ENCODE measurements around the gene MRPS5.
"Not testable (repeated sequence)": the region's sequence is repeated elsewhere in the genome, so short reads cannot be mapped to it uniquely, and the experiment has no call there.

The MRPS5 gene

GRCh38 chr2:95121407-95122196, at the start of gene MRPS5:
MRPS5 (minus strand) TSS chr2:95121808; CDS start chr2:95121791, 17 bp downstream.
- DNase-seq, result peak; percentile 76 to 85

- DNase-seq, result no peak
Observed at GRCh38 chr2:95166065-95166763, 44.6 kb upstream of the MRPS5 start.

DNA sequence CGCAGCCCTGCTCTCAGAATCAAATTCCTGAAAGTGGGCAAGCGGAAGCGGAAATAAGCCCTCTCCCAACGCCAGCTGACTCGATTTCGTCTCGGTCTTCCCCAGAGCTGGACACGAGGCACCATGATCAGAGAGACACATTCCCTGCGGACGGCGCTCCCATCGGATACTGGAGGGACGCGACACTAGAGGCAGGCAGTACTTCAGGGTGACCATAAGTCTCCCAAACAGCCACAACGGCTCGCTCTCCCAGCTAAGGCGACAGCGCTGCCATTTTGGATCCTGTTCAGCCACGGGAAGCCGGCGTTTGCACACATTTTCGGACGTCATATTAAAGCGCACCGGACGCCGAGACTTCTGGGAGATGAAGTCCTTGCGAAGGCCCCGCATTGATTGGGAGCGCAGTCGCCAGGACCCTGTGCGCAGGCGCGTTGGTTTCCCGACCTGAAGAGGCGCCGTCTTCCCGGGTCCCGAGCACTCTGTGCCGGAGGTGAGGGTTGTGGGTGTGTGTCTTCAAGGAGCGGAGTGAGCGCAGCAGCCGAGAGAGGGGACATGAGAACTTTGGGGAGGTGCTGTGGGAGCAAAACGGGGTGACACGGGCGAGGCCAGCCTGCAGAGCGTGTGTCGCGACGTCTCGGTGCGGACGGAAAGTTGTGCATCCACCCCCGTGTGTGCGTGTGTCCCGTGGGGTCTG, 43.9 kb upstream of the MRPS5 start, which contains the start of gene ZNF2:
Gene ZNF2 (plus strand): TSS at position 439 of the 694 bp plus-strand sequence. CDS start 10,418 bp downstream, outside the sequence.
- peak; percentile 96 to 97 for DNase-seq

DNA sequence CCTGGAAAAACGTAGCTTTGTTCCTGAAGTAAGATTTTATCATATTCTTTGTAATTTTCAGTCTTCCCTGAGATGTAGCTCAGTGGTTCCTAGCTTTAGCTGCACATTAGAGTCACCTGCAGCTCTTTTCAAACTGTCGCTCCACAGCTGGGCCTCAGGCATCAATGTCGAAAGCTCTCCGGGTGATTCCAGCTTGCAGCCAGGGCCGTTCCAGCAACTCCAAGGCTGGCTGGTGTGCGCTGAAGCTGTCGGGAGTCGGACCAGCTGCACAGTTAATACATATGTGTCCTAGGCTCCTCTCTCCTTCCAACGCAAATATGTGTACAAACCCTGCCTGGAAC, 43.4 kb upstream of the MRPS5 start:
- no peak for DNase-seq

DNA sequence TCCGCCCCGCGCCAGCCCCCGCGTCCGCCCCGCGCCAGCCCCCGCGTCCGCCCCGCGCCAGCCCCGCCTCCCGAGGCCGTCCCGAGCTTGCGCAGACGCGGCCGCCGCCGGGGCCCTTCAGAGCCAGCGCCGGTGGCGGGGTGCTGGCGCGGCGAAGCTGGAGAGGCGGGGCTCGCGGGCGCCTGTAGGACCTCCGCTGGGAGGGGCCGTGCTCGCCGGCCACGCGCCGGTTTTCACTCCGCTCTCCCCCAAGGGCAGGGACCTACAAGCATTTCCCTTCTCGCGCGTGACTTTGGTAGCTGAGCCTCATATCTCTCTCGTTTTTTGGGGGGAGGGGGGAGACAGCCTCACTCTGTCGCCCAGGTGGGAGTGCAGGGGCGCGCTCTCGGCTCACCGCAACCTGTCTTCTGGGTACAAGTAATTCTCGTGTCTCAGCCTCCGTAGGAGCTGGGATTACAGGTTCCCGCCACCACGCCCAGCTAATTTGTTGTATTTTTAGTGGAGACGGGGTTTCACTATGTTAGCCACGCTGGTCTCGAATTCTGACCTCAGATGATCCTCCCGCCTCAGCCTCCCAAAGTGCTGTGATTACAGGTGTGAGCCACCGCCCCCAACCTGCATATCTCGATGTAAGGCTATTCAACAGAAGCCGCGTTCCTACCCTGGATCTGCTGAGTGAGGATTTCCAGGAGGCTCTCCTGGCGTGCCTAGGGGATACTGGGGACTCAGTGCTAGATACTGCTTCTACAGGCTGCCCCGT, 38.3 kb upstream of the MRPS5 start, which contains the start of gene ZNF514:
Gene ZNF514 (minus strand): TSS at position 159 of the 760 bp plus-strand sequence. CDS start 6,595 bp downstream, outside the sequence.
- peak; percentile 75 to 85 for DNase-seq

- DNase-seq, result no peak
Observed at GRCh38 chr2:95158891-95159619, 37.4 kb upstream of the MRPS5 start.

- DNase-seq, result no peak
Observed at GRCh38 chr2:95158441-95158840, 36.8 kb upstream of the MRPS5 start.

- DNase-seq, result no peak
Observed at GRCh38 chr2:95149397-95149984, 27.9 kb upstream of the MRPS5 start.

DNA sequence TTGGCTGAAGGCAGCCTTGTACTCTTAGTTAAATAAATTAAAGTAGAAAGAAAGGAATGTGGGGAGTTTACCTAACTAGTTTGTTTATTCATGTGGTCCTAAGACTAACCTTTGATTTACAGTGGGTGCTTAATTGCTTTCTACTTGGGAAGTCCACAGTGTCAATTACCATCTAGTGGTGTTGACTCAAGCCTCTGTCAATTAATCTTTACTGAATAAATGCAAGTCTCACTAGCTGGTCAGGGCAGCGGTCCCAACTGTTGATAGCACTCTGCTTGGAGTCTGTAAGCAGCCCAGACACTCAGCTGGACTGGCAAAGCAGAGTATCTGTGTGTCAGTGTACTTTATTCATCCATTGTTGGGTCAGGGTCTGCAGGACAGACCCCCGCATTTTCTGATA, 22.2 kb upstream of the MRPS5 start:
- DNase-seq, result no peak

DNA sequence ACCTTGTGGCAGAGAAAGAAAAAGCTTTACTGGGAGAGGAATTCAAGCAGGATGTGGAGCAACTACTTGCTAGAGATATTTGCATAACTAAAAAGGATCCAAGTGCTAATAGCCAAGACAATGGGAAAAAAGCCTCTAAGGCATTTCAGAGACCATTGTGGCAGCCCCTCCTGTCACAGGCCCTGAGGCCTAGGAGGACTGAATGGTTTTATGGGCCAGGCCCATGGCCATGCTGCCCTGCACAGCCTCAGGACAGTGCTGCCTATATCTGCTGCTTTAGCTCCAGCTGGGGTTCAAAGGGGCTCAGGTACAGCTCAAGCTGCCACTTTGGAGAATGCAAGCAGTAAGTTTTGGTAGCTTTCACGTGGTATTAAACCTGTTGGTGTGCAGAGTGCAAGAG, 17.1 kb upstream of the MRPS5 start:
- DNase-seq, result no peak

DNA sequence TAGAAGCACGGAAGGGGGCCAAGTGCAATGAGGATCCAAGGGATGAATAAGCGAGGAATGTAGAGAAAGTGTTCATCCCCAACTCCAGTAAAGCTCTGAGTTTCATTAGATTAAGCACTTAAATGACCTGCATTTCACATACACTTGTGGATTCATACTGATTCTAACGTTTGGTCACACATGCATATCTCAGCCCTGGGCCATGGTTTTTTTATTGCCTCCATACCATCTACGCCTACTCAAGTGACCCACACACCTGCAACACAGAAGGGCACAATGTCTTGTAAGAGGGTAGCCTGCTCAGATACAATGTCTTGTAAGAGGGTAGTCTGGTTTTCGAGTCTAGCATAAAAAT, 566 bp upstream of the MRPS5 start:
- DNase-seq, result no peak

- DNase-seq, result no peak
Observed at GRCh38 chr2:95121093-95121406, 558 bp downstream of the MRPS5 start.

- DNase-seq, result peak; percentile 71 to 81
Observed at GRCh38 chr2:95115418-95115817, 6.2 kb downstream of the MRPS5 start.

GRCh38 chr2:95113464-95113863, 8.1 kb downstream of the MRPS5 start:
- DNase-seq, result no peak

DNA sequence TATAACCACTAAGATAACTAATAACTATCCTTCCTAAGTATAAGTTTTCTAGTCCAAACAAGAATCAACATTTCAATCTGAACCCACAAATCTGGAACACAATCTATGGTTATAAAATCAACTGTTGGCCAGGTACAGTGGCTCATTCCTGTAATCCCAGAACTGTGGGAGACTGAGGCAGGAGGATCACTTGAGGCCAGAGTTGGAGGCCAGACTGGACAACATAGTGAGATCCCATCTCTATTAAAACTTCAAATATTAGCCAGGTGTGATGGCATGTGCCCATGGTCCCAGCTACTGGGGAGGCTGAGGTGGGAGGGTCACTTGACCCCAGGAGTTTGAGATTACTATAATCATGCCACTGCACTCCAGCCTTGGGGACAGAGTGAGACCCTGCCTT, 11.2 kb downstream of the MRPS5 start:
- DNase-seq, result no peak

DNA sequence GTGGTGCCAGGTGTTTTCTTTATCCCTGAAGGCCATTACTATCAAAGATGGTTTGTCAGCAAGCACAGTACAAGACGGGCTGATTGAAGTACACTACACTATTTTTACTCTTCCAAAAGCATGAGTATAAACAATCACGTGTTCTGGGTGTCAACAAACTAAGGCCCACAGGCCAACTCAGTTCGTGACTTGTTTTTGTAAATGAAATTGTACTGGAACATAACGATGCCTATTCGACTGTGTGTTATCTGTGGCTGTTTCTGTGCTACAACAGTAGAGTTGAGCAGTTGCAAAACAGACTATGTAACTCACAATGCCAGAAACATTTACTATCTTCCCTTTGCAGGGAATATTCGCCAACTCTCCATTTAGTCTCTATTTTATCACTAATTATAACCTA, 12.3 kb downstream of the MRPS5 start:
- DNase-seq, result no peak

- DNase-seq, result no peak
Observed at GRCh38 chr2:95106081-95106480, 15.5 kb downstream of the MRPS5 start.

- no peak for DNase-seq
Observed at GRCh38 chr2:95104606-95105005, 17.0 kb downstream of the MRPS5 start.

GRCh38 chr2:95099910-95100309, 21.7 kb downstream of the MRPS5 start:
- DNase-seq, result no peak

GRCh38 chr2:95098273-95098672, 23.3 kb downstream of the MRPS5 start:
- not testable (repeated sequence) for DNase-seq

DNA sequence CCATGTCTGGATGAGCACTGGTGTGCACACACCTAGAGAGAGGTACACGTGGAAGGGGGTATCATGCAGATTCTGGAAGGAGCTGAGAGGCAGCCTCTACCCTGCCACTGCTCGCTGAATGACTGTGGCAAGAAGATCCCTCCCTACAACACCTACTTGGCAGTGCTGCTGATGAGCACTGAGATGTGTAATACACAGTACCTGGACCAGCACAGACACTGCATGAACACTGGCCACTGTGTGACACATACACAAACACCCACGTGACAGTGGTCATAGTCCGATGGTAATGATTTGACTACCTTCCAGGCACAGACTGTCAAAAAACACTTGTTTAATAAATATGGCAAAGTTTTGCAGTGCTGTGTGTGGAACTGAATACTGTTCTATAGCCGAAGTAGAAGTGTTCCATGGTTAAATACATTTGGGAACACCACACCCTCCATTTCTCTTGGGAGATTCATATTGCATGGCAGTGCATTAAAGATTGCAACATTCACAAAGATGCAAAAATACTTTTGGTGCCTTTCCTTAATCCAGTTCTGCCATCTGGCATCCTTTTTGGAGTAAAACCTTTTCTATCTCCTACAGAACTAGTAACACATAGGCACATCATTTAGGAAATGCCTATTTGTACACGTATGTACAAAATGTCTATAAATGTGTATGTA, 29.6 kb downstream of the MRPS5 start:
- DNase-seq, result no peak
